ENCODE measurements around the gene PPP1R9B.

Gene PPP1R9B

GRCh38 chr17:50149417-50150353 lies 792 bp downstream of the PPP1R9B start:
- Histone ChIP-seq H3K9ac (ENCODE audit: low read depth, low read length) (peak overlapping the region; percentile 89), H3K4me1 (ENCODE audit: control insufficient read depth, insufficient read depth, low read length) (peaks cover 33% of the 10 kb centered on the region), H3K4me2 (ENCODE audit: low read length) (peak overlapping the region; percentile 99), H3K36me3 (ENCODE audit: insufficient read depth, low read length) (peaks cover 11% of the 10 kb centered on the region), H3K4me3 (ENCODE audit: low read length) (peak overlapping the region; percentile 80), H3K27me3 (ENCODE audit: control insufficient read depth, insufficient read depth, low read length) (no peaks in the 10 kb centered on the region), H3K9me3 (replicated peaks; ENCODE audit: low read length) (no peaks in the 10 kb centered on the region)

GRCh38 chr17:50149091-50149416 lies 1.4 kb downstream of the PPP1R9B start:
- peak overlapping the region; percentile 80 for H3K4me3 ChIP-seq (ENCODE audit: low read length)
- peaks cover 33% of the 10 kb centered on the region for H3K4me1 ChIP-seq (ENCODE audit: control insufficient read depth, insufficient read depth, low read length)
- peak overlapping the region; percentile 99 for H3K4me2 ChIP-seq (ENCODE audit: low read length)
- H3K9ac ChIP-seq (ENCODE audit: low read depth, low read length) = peak overlapping the region; percentile 89
- peaks cover 17% of the 10 kb centered on the region for H3K36me3 ChIP-seq (ENCODE audit: insufficient read depth, low read length)
- H3K9me3 ChIP-seq (replicated peaks; ENCODE audit: low read length) = no peaks in the 10 kb centered on the region
- no peaks in the 10 kb centered on the region for H3K27me3 ChIP-seq (ENCODE audit: control insufficient read depth, insufficient read depth, low read length)

- Histone ChIP-seq H3K27me3 (ENCODE audit: control insufficient read depth, insufficient read depth, low read length) (no peaks in the 10 kb centered on the region), H3K4me1 (ENCODE audit: control insufficient read depth, insufficient read depth, low read length) (peaks cover 33% of the 10 kb centered on the region), H3K4me3 (ENCODE audit: low read length) (peak overlapping the region; percentile 80)
Measured at GRCh38 chr17:50148226-50149090, 2.0 kb downstream of the PPP1R9B start.

GRCh38 chr17:50147841-50148225 lies 2.6 kb downstream of the PPP1R9B start:
- peak overlapping the region; percentile 80 for H3K4me3 ChIP-seq (ENCODE audit: low read length)
- H3K36me3 ChIP-seq (ENCODE audit: insufficient read depth, low read length) = peaks cover 27% of the 10 kb centered on the region
- H3K9me3 ChIP-seq (replicated peaks; ENCODE audit: low read length) = no peaks in the 10 kb centered on the region
- H3K27me3 ChIP-seq (ENCODE audit: control insufficient read depth, insufficient read depth, low read length) = no peaks in the 10 kb centered on the region
- peak overlapping the region; percentile 99 for H3K4me2 ChIP-seq (ENCODE audit: low read length)
- peak overlapping the region; percentile 60 for H3K9ac ChIP-seq (ENCODE audit: low read depth, low read length)
- H3K4me1 ChIP-seq (ENCODE audit: control insufficient read depth, insufficient read depth, low read length) = peaks cover 33% of the 10 kb centered on the region

More at GRCh38 chr17:50148226-50149090, 2.0 kb downstream of the PPP1R9B start:
- Histone ChIP-seq H3K9ac (ENCODE audit: low read depth, low read length) (peak overlapping the region; percentile 60), H3K9me3 (replicated peaks; ENCODE audit: low read length) (no peaks in the 10 kb centered on the region), H3K4me2 (ENCODE audit: low read length) (peak overlapping the region; percentile 99), H3K36me3 (ENCODE audit: insufficient read depth, low read length) (peaks cover 23% of the 10 kb centered on the region)

- peaks cover 28% of the 10 kb centered on the region for H3K4me1 ChIP-seq (ENCODE audit: control insufficient read depth, insufficient read depth, low read length)
- peaks cover 35% of the 10 kb centered on the region for H3K36me3 ChIP-seq (ENCODE audit: insufficient read depth, low read length)
- peak overlapping the region; percentile 60 for H3K9ac ChIP-seq (ENCODE audit: low read depth, low read length)
- H3K9me3 ChIP-seq (replicated peaks; ENCODE audit: low read length) = no peaks in the 10 kb centered on the region
- peak overlapping the region; percentile 80 for H3K4me3 ChIP-seq (ENCODE audit: low read length)
- no peaks in the 10 kb centered on the region for H3K27me3 ChIP-seq (ENCODE audit: control insufficient read depth, insufficient read depth, low read length)
- H3K4me2 ChIP-seq (ENCODE audit: low read length) = peak overlapping the region; percentile 99
Measured at GRCh38 chr17:50146927-50147665, 3.4 kb downstream of the PPP1R9B start.

- Histone ChIP-seq H3K27me3 (ENCODE audit: control insufficient read depth, insufficient read depth, low read length) (no peaks in the 10 kb centered on the region), H3K36me3 (ENCODE audit: insufficient read depth, low read length) (peaks cover 42% of the 10 kb centered on the region), H3K9me3 (replicated peaks; ENCODE audit: low read length) (no peaks in the 10 kb centered on the region), H3K4me3 (ENCODE audit: low read length) (peak overlapping the region; percentile 80), H3K4me2 (ENCODE audit: low read length) (peak overlapping the region; percentile 99), H3K4me1 (ENCODE audit: control insufficient read depth, insufficient read depth, low read length) (peaks cover 26% of the 10 kb centered on the region), H3K9ac (ENCODE audit: low read depth, low read length) (peak overlapping the region; percentile 60)
Measured at GRCh38 chr17:50146230-50146926, 4.1 kb downstream of the PPP1R9B start.

GRCh38 chr17:50145532-50146229 lies 4.8 kb downstream of the PPP1R9B start:
- peaks cover 23% of the 10 kb centered on the region for H3K4me1 ChIP-seq (ENCODE audit: control insufficient read depth, insufficient read depth, low read length)
- H3K9me3 ChIP-seq (replicated peaks; ENCODE audit: low read length) = no peaks in the 10 kb centered on the region
- H3K4me2 ChIP-seq (ENCODE audit: low read length) = peak overlapping the region; percentile 99
- no peak overlapping the region for H3K9ac ChIP-seq (ENCODE audit: low read depth, low read length)
- H3K27me3 ChIP-seq (ENCODE audit: control insufficient read depth, insufficient read depth, low read length) = no peaks in the 10 kb centered on the region
- H3K4me3 ChIP-seq (ENCODE audit: low read length) = peak overlapping the region; percentile 29
- H3K36me3 ChIP-seq (ENCODE audit: insufficient read depth, low read length) = peaks cover 49% of the 10 kb centered on the region

- H3K9ac ChIP-seq (ENCODE audit: low read depth, low read length) = no peak overlapping the region
- H3K9me3 ChIP-seq (replicated peaks; ENCODE audit: low read length) = no peaks in the 10 kb centered on the region
- H3K27me3 ChIP-seq (ENCODE audit: control insufficient read depth, insufficient read depth, low read length) = no peaks in the 10 kb centered on the region
- no peak overlapping the region for H3K4me3 ChIP-seq (ENCODE audit: low read length)
- peak overlapping the region; percentile 99 for H3K4me2 ChIP-seq (ENCODE audit: low read length)
- peaks cover 56% of the 10 kb centered on the region for H3K36me3 ChIP-seq (ENCODE audit: insufficient read depth, low read length)
- H3K4me1 ChIP-seq (ENCODE audit: control insufficient read depth, insufficient read depth, low read length) = peaks cover 23% of the 10 kb centered on the region
Measured at GRCh38 chr17:50144845-50145531, 5.5 kb downstream of the PPP1R9B start.

- Histone ChIP-seq H3K9ac (ENCODE audit: low read depth, low read length) (no peak overlapping the region), H3K4me1 (ENCODE audit: control insufficient read depth, insufficient read depth, low read length) (peaks cover 23% of the 10 kb centered on the region), H3K4me3 (ENCODE audit: low read length) (no peak overlapping the region), H3K27me3 (ENCODE audit: control insufficient read depth, insufficient read depth, low read length) (no peaks in the 10 kb centered on the region), H3K36me3 (ENCODE audit: insufficient read depth, low read length) (peaks cover 61% of the 10 kb centered on the region), H3K4me2 (ENCODE audit: low read length) (no peak overlapping the region), H3K9me3 (replicated peaks; ENCODE audit: low read length) (no peaks in the 10 kb centered on the region)
Measured at GRCh38 chr17:50144355-50144754, 6.1 kb downstream of the PPP1R9B start.
